HepG2 (cell line): ENCODE results near the gene OARD1. TPM values are rescaled to one million over a fixed set of nuclear protein-coding genes. Genes with fewer than 3 reads are reported as not detected.

Experiments used
- ARNT2 ChIP-seq: sonication (generic); formaldehyde crosslinking; IDR thresholded peaks from 2 replicates; pipeline ENCODE4 v1.8.0; 2022; ENCODE audit warnings: mild to moderate bottlenecking, low read depth, missing genetic modification reagents, moderate library complexity
- FIP1L1 ChIP-seq: fragments of 200-400 bp; formaldehyde crosslinking; IDR thresholded peaks from 2 replicates; pipeline ENCODE4 v1.6.1; 2018; ENCODE audit warnings: low read depth, mild to moderate bottlenecking, low read length, moderate library complexity, borderline replicate concordance; ENCODE audit not compliant: insufficient read depth
- GZF1 ChIP-seq: sonication (generic); formaldehyde crosslinking; IDR thresholded peaks from 2 replicates; pipeline ENCODE4 v1.5.1; 2020; ENCODE audit warnings: mild to moderate bottlenecking, missing genetic modification reagents
- KAT2B ChIP-seq: fragments of 150-350 bp; IDR thresholded peaks from 2 replicates; pipeline ENCODE4 v1.6.1; 2014; ENCODE audit warnings: low read depth, low read length, borderline replicate concordance
- MEIS1 ChIP-seq: sonication (generic); formaldehyde crosslinking; IDR thresholded peaks from 2 replicates; pipeline ENCODE4 v1.9.0; 2021; ENCODE audit warnings: mild to moderate bottlenecking, missing genetic modification reagents, moderate library complexity, borderline replicate concordance
- NCOR1 ChIP-seq: fragments of 200-600 bp; sonication (generic); IDR thresholded peaks from 2 replicates; pipeline ENCODE4 v1.7.0; 2017; ENCODE audit warnings: antibody characterized with exemption, low read length, borderline replicate concordance
- NFKBIZ ChIP-seq: IDR thresholded peaks from 2 replicates; pipeline ENCODE4 v1.6.1; 2018; ENCODE audit warnings: missing genetic modification reagents, missing compliant biosample characterization
- NRL ChIP-seq: sonication (generic); formaldehyde crosslinking; IDR thresholded peaks from 2 replicates; pipeline ENCODE4 v1.5.0; 2020; ENCODE audit warnings: missing genetic modification reagents, mild to moderate bottlenecking, moderate library complexity, borderline replicate concordance
- PHB2 ChIP-seq: fragments of 450-650 bp; IDR thresholded peaks from 2 replicates; pipeline ENCODE4 v1.6.1; 2018; ENCODE audit not compliant: partially characterized antibody
- RAD51 ChIP-seq: fragments of 450-650 bp; IDR thresholded peaks from 2 replicates; pipeline ENCODE4 v1.6.1; 2016; ENCODE audit warnings: borderline replicate concordance
- RCOR2 ChIP-seq: IDR thresholded peaks from 2 replicates; pipeline ENCODE4 v1.6.1; 2016; ENCODE audit warnings: missing biosample characterization, missing genetic modification reagents
- REPIN1 ChIP-seq: sonication (generic); formaldehyde crosslinking; IDR thresholded peaks from 2 replicates; pipeline ENCODE4 v1.8.0; 2022; ENCODE audit warnings: missing genetic modification reagents, low read depth, mild to moderate bottlenecking, borderline replicate concordance
- SIN3A ChIP-seq: IDR thresholded peaks from 2 replicates; pipeline ENCODE4 v1.6.1; 2011; ENCODE audit warnings: low read depth, mild to moderate bottlenecking, control low read depth, low read length, borderline replicate concordance
- SIX4 ChIP-seq: sonication (generic); formaldehyde crosslinking; IDR thresholded peaks from 2 replicates; pipeline ENCODE4 v1.4.0; 2020; ENCODE audit warnings: missing genetic modification reagents
- ZFAT ChIP-seq: sonication (generic); formaldehyde crosslinking; conservative IDR thresholded peaks from 2 replicates; pipeline ENCODE4 v1.8.1; 2023; ENCODE audit warnings: missing genetic modification reagents, inconsistent platforms
- ZKSCAN5 ChIP-seq: sonication (generic); formaldehyde crosslinking; IDR thresholded peaks from 2 replicates; pipeline ENCODE4 v1.5.1; 2020; ENCODE audit warnings: mild to moderate bottlenecking, missing genetic modification reagents
- ZNF329 ChIP-seq: sonication (generic); formaldehyde crosslinking; IDR thresholded peaks from 2 replicates; pipeline ENCODE4 v1.9.0; 2021; ENCODE audit warnings: low read depth, mild to moderate bottlenecking, missing genetic modification reagents
- ZNF850 ChIP-seq: sonication (generic); formaldehyde crosslinking; conservative IDR thresholded peaks from 2 replicates; pipeline ENCODE4 v1.9.0; 2021; ENCODE audit warnings: mild to moderate bottlenecking, missing genetic modification reagents
- polyA plus RNA-seq, 8 experiments: library from polyadenylated mRNA; depleted of rRNA in 3 of 8; stranded (reverse) in 7 of 8; unstranded in 1 of 8; fragments of >200 nt; fragmentation: Illumina TruSeq in 4 of 8; extraction: Trizol in 4 of 8; gene quantifications; 2 replicates each; pipeline versions ENCODE4 v1.2.1 to v1.2.3, GENCODE V29; 2011 to 2016; ENCODE audit warnings: low read depth in 4 of 8, missing spikeins in 1 of 8, mixed read lengths in 1 of 8; ENCODE audit not compliant: insufficient read depth in 1 of 8
- total RNA-seq, 5 experiments: library from RNA; depleted of rRNA; stranded (reverse); fragments of >200 nt; fragmentation: Illumina TruSeq; extraction: Trizol; gene quantifications; 2 replicates each; pipeline ENCODE4 v1.2.3, GENCODE V29; 2016; ENCODE audit warnings: low read depth in 1 of 5
- TF ChIP-seq, protein P1 (sequence below): sonication (generic); formaldehyde crosslinking; IDR thresholded peaks from 2 replicates; pipeline ENCODE4 v1.4.0; 2020; ENCODE audit warnings: mild to moderate bottlenecking, missing genetic modification reagents
- TF ChIP-seq, protein P2 (sequence below): sonication (generic); formaldehyde crosslinking; conservative IDR thresholded peaks from 2 replicates; pipeline ENCODE4 v1.8.0; 2022; ENCODE audit warnings: mild to moderate bottlenecking, moderate library complexity, missing genetic modification reagents
- TF ChIP-seq, protein P3 (sequence below): sonication (generic); formaldehyde crosslinking; IDR thresholded peaks from 2 replicates; pipeline ENCODE4 v1.8.1; 2023; ENCODE audit warnings: mild to moderate bottlenecking, missing genetic modification reagents
- TF ChIP-seq, protein P4 (sequence below): sonication (generic); formaldehyde crosslinking; IDR thresholded peaks from 2 replicates; pipeline ENCODE4 v1.9.0; 2021; ENCODE audit warnings: missing genetic modification reagents, mild to moderate bottlenecking, borderline replicate concordance
- TF ChIP-seq, protein P5 (sequence below): sonication (generic); formaldehyde crosslinking; IDR thresholded peaks from 2 replicates; pipeline ENCODE4 v1.8.1; 2023; ENCODE audit warnings: mild to moderate bottlenecking, missing genetic modification reagents, borderline replicate concordance

OARD1 gene
- total and polyA plus RNA-seq, 2 of the 13 experiments (the other 11 are each of a cell fraction or from before 2014, with no cell fraction given) = 18.4 to 49.0 TPM

DNA sequence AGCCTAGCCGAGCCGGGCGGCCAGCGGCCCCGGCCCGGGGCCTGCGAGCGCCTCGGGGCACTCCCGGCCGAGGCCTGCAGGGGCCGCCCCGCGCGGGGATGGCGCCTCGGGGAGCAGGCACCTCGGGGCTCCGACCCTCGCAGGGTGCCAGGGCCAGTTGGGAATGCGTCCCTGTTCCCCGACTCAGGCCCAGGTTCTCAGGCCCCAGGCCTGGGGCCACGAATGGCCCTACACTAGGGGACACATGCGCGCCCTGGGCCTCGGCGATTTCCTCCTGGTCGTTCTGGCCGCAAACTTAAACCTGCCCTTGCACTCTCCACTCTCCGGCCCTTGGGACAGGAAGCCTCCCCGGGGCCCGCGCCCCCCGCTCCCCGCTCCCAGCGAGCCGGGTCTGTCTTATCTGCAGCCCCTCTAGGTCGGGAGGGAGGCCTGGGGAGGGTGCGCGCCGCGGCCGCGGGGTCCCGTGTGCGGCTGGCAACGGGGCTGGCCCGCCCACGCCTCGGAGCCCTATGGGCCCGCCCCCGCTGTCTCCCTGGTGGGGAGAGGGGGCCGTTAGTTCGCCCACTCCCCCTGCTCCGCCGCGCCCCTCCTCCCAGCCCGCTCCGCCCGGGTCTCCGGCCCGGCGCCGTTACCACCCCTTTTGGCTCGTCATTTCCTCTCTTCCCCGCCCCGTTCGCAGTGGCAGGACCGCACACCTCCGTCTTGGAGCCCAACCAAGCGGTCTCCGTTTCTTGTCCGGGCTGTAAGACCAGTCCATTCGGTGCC is 1.2 kb upstream of the OARD1 start (continued):
- TF ChIP-seq RAD51 (no peak), REPIN1 (CRISPR knock-in tag) (0 out of 2 replicates have a peak, but pooled peaks have one; percentile 43), SIX4 (CRISPR knock-in tag) (no peak), MEIS1 (CRISPR knock-in tag) (no peak), SIN3A (peak; percentile 78; the same call in 1 of the 2 replicates), NRL (CRISPR knock-in tag) (0 out of 2 replicates have a peak, but pooled peaks have one; percentile 51), ZFAT (peak; percentile 63; the same call in 1 of the 2 replicates), ZKSCAN5 (CRISPR knock-in tag) (no peak), GZF1 (peak; percentile 77; the same call in 1 of the 2 replicates), PHB2 (no peak), ARNT2 (CRISPR knock-in tag) (no peak), RCOR2 (CRISPR knock-in tag) (no peak), NCOR1 (no peak), ZNF329 (CRISPR knock-in tag) (0 out of 2 replicates have a peak, but pooled peaks have one; percentile 20), ZNF850 (CRISPR knock-in tag) (no peak; the same call in 1 of the 2 replicates), NFKBIZ (CRISPR knock-in tag) (no peak), FIP1L1 (0 out of 2 replicates have a peak, but pooled peaks have one; percentile 77), KAT2B (no peak)
- TF ChIP-seq, protein P1, sequence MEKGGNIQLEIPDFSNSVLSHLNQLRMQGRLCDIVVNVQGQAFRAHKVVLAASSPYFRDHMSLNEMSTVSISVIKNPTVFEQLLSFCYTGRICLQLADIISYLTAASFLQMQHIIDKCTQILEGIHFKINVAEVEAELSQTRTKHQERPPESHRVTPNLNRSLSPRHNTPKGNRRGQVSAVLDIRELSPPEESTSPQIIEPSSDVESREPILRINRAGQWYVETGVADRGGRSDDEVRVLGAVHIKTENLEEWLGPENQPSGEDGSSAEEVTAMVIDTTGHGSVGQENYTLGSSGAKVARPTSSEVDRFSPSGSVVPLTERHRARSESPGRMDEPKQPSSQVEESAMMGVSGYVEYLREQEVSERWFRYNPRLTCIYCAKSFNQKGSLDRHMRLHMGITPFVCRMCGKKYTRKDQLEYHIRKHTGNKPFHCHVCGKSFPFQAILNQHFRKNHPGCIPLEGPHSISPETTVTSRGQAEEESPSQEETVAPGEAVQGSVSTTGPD = 0 out of 2 replicates have a peak, but pooled peaks have one; percentile 15
- TF ChIP-seq, protein P2, sequence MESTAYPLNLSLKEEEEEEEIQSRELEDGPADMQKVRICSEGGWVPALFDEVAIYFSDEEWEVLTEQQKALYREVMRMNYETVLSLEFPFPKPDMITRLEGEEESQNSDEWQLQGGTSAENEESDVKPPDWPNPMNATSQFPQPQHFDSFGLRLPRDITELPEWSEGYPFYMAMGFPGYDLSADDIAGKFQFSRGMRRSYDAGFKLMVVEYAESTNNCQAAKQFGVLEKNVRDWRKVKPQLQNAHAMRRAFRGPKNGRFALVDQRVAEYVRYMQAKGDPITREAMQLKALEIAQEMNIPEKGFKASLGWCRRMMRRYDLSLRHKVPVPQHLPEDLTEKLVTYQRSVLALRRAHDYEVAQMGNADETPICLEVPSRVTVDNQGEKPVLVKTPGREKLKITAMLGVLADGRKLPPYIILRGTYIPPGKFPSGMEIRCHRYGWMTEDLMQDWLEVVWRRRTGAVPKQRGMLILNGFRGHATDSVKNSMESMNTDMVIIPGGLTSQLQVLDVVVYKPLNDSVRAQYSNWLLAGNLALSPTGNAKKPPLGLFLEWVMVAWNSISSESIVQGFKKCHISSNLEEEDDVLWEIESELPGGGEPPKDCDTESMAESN (CRISPR knock-in tag) = 0 out of 2 replicates have a peak, but pooled peaks have one; percentile 5
- TF ChIP-seq, protein P3, sequence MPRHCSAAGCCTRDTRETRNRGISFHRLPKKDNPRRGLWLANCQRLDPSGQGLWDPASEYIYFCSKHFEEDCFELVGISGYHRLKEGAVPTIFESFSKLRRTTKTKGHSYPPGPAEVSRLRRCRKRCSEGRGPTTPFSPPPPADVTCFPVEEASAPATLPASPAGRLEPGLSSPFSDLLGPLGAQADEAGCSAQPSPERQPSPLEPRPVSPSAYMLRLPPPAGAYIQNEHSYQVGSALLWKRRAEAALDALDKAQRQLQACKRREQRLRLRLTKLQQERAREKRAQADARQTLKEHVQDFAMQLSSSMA = peak; percentile 30; the same call in 1 of the 2 replicates
- TF ChIP-seq, protein P4, sequence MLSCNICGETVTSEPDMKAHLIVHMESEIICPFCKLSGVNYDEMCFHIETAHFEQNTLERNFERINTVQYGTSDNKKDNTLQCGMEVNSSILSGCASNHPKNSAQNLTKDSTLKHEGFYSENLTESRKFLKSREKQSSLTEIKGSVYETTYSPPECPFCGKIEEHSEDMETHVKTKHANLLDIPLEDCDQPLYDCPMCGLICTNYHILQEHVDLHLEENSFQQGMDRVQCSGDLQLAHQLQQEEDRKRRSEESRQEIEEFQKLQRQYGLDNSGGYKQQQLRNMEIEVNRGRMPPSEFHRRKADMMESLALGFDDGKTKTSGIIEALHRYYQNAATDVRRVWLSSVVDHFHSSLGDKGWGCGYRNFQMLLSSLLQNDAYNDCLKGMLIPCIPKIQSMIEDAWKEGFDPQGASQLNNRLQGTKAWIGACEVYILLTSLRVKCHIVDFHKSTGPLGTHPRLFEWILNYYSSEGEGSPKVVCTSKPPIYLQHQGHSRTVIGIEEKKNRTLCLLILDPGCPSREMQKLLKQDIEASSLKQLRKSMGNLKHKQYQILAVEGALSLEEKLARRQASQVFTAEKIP (CRISPR knock-in tag) = no peak
- TF ChIP-seq, protein P5, sequence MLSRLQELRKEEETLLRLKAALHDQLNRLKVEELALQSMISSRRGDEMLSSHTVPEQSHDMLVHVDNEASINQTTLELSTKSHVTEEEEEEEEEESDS (CRISPR knock-in tag) = peak; percentile 21; the same call in 1 of the 2 replicates
